Activated CD4-positive, alpha-beta T cell treated with anti-CD3 and anti-CD28 coated beads for 1 hour (primary cell): ENCODE results near the gene TEAD1.

Source experiments
- DNase-seq: peaks from one replicate; pipeline ENCODE4 v3.0.0-alpha.2; 2020

TEAD1 gene

GRCh38 chr11:12915093-12915492 lies 240.9 kb downstream of the TEAD1 start:
- no peak for DNase-seq

- DNase-seq, result no peak
These were observed 243.6 kb downstream of the TEAD1 start for GRCh38 chr11:12917822-12918221.

- DNase-seq, result no peak
These were observed 244.4 kb downstream of the TEAD1 start for GRCh38 chr11:12918667-12919066.

- DNase-seq, result no peak
These were observed 248.2 kb downstream of the TEAD1 start for GRCh38 chr11:12922418-12922817.

GRCh38 chr11:12922980-12923507 lies 248.8 kb downstream of the TEAD1 start:
- no peak for DNase-seq

GRCh38 chr11:12924650-12925049 lies 250.4 kb downstream of the TEAD1 start:
- DNase-seq, result no peak

GRCh38 chr11:12925520-12925919 lies 251.3 kb downstream of the TEAD1 start:
- DNase-seq, result no peak

- no peak for DNase-seq
These were observed 253.0 kb downstream of the TEAD1 start for GRCh38 chr11:12927221-12927620.

GRCh38 chr11:12927886-12928285 lies 253.7 kb downstream of the TEAD1 start:
- DNase-seq, result no peak

GRCh38 chr11:12930850-12931249 lies 256.6 kb downstream of the TEAD1 start:
- no peak for DNase-seq

- no peak for DNase-seq
These were observed 258.3 kb downstream of the TEAD1 start for GRCh38 chr11:12932485-12932884.

- no peak for DNase-seq
These were observed 262.0 kb downstream of the TEAD1 start for GRCh38 chr11:12936200-12936599.

- DNase-seq, result no peak
These were observed 264.5 kb downstream of the TEAD1 start for GRCh38 chr11:12938590-12939247.

- DNase-seq, result no peak
These were observed 267.4 kb downstream of the TEAD1 start for GRCh38 chr11:12941671-12942070.

GRCh38 chr11:12942157-12942556 lies 267.9 kb downstream of the TEAD1 start:
- no peak for DNase-seq

GRCh38 chr11:12943311-12943710 lies 269.1 kb downstream of the TEAD1 start:
- DNase-seq, result no peak

- DNase-seq, result no peak
These were observed 270.7 kb downstream of the TEAD1 start for GRCh38 chr11:12944889-12945288.

GRCh38 chr11:12949453-12949852 lies 275.2 kb downstream of the TEAD1 start:
- no peak for DNase-seq

GRCh38 chr11:12950670-12951069 lies 276.4 kb downstream of the TEAD1 start:
- DNase-seq, result no peak

- DNase-seq, result no peak
These were observed 277.2 kb downstream of the TEAD1 start for GRCh38 chr11:12951376-12951775.

GRCh38 chr11:12952094-12952493 lies 277.9 kb downstream of the TEAD1 start:
- DNase-seq, result no peak

GRCh38 chr11:12958986-12959385 lies 284.8 kb downstream of the TEAD1 start:
- no peak for DNase-seq

- no peak for DNase-seq
These were observed 287.4 kb downstream of the TEAD1 start for GRCh38 chr11:12961615-12962014.

- no peak for DNase-seq
These were observed 288.1 kb downstream of the TEAD1 start for GRCh38 chr11:12962306-12962705.

- no peak for DNase-seq
These were observed 288.8 kb downstream of the TEAD1 start for GRCh38 chr11:12963051-12963450.
